ENCODE results near the gene MED6.

MED6 gene

DNA sequence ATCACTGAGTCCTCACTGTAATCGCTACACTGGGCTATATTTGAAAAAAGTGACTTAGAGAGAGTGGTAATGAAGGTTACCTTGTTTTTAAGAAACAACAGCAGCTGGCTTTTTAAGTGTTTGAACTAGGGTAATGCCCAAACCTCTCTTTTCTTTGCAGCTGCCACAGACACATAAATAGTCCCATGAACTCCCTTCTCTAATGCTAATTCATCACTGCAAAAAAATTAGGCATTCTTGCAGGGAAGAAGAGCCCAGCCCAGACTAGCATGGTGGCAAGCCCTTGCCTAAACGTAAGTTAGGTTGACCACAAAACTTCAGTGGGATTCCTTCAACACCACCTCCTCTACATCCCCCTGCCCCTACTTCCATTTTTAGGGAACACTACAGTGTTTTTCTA, 17.9 kb upstream of the MED6 start:
- no peak for TF ChIP-seq EZH2phosphoT487 (IDR thresholded peaks at IDR 0.05; ENCODE audit: low read length)
- TF ChIP-seq, protein P1, sequence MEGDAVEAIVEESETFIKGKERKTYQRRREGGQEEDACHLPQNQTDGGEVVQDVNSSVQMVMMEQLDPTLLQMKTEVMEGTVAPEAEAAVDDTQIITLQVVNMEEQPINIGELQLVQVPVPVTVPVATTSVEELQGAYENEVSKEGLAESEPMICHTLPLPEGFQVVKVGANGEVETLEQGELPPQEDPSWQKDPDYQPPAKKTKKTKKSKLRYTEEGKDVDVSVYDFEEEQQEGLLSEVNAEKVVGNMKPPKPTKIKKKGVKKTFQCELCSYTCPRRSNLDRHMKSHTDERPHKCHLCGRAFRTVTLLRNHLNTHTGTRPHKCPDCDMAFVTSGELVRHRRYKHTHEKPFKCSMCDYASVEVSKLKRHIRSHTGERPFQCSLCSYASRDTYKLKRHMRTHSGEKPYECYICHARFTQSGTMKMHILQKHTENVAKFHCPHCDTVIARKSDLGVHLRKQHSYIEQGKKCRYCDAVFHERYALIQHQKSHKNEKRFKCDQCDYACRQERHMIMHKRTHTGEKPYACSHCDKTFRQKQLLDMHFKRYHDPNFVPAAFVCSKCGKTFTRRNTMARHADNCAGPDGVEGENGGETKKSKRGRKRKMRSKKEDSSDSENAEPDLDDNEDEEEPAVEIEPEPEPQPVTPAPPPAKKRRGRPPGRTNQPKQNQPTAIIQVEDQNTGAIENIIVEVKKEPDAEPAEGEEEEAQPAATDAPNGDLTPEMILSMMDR (IDR thresholded peaks at IDR 0.05; ENCODE audit: low read length): no peak
- TF ChIP-seq EZH2 (optimal IDR thresholded peaks at IDR 0.05; ENCODE audit: low read depth, low read length): no peak
- Histone ChIP-seq H3K9ac (ENCODE audit: low read length) (no peak overlapping the region), H3K27ac (ENCODE audit: low read length) (no peak overlapping the region), H3K4me3 (ENCODE audit: low read length) (no peak overlapping the region), H3K27me3 (replicated peaks; ENCODE audit: insufficient read depth, low read length) (no peaks in the 10 kb centered on the region), H3K4me1 (ENCODE audit: low read length) (no peaks in the 10 kb centered on the region), H3K9me2 (replicated peaks; ENCODE audit: insufficient read depth, low read length) (no peaks in the 10 kb centered on the region), H3K9me3 (replicated peaks; ENCODE audit: insufficient read depth, low read length) (no peaks in the 10 kb centered on the region), H4K20me1 (ENCODE audit: insufficient read depth, low read length) (no peaks in the 10 kb centered on the region), H2AFZ (ENCODE audit: low read length) (no peak overlapping the region), H3F3A (ENCODE audit: insufficient read depth, low read length) (no peaks in the 10 kb centered on the region), H3K79me2 (ENCODE audit: low read length) (no peaks in the 10 kb centered on the region), H3K4me2 (ENCODE audit: low read depth, low read length) (no peak overlapping the region), H3K36me3 (replicated peaks; ENCODE audit: insufficient read depth, low read length) (no peaks in the 10 kb centered on the region)
- no peak for DNase-seq

DNA sequence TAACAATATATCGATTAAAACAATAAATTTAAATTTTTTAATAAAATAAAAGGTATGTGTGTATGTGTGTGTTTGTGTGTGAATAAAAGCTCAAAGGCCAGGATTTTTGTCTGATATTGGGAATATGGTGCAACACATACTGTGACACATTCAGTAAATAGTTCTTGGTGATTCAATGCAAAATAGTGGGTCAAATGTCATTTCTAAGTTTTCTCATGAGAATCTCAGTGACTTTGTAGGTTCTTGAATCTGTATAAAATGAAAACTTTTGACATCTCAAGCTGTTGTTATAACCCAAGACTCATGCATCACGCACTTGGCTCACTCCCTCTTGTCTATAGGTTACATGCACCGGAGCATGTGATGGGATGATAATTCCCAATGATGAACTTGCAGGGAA, 16.2 kb upstream of the MED6 start:
- Histone ChIP-seq H3K36me3 (replicated peaks; ENCODE audit: insufficient read depth, low read length) (no peaks in the 10 kb centered on the region), H3K9me3 (replicated peaks; ENCODE audit: insufficient read depth, low read length) (no peaks in the 10 kb centered on the region), H3K4me2 (ENCODE audit: low read depth, low read length) (no peak overlapping the region), H3F3A (ENCODE audit: insufficient read depth, low read length) (no peaks in the 10 kb centered on the region), H4K20me1 (ENCODE audit: insufficient read depth, low read length) (no peaks in the 10 kb centered on the region), H3K27me3 (replicated peaks; ENCODE audit: insufficient read depth, low read length) (no peaks in the 10 kb centered on the region), H2AFZ (ENCODE audit: low read length) (no peak overlapping the region), H3K4me3 (ENCODE audit: low read length) (no peak overlapping the region), H3K9ac (ENCODE audit: low read length) (no peak overlapping the region), H3K4me1 (ENCODE audit: low read length) (no peaks in the 10 kb centered on the region), H3K27ac (ENCODE audit: low read length) (no peak overlapping the region), H3K9me2 (replicated peaks; ENCODE audit: insufficient read depth, low read length) (no peaks in the 10 kb centered on the region), H3K79me2 (ENCODE audit: low read length) (no peaks in the 10 kb centered on the region)
- TF ChIP-seq EZH2 (optimal IDR thresholded peaks at IDR 0.05; ENCODE audit: low read depth, low read length) (no peak), EZH2phosphoT487 (IDR thresholded peaks at IDR 0.05; ENCODE audit: low read length) (no peak)
- TF ChIP-seq, protein P1 (IDR thresholded peaks at IDR 0.05; ENCODE audit: low read length): no peak
- DNase-seq: no peak

DNA sequence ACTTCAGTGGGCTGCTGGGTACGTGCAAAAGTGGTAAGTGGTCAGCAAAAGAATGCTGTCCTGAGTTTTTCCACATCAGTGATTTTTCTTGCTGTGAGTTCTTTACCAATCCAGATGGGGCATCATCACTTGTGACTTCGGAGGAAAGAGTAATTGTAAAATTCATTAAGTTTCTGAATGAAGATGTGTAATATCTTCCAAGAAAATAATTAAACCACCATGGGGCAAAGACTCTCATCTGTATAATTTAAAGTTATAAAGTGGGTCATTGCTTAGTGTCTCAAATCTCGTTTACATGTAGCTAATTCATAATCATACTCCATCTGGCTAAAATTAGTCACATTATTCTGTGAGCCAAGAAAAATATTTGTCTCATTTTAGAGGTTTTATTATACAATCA, 10.8 kb upstream of the MED6 start:
- DNase-seq: no peak
- no peaks in the 10 kb centered on the region for H3K79me2 ChIP-seq (ENCODE audit: low read length)
- no peaks in the 10 kb centered on the region for H3K36me3 ChIP-seq (replicated peaks; ENCODE audit: insufficient read depth, low read length)
- no peaks in the 10 kb centered on the region for H3K9me3 ChIP-seq (replicated peaks; ENCODE audit: insufficient read depth, low read length)
- H3K4me3 ChIP-seq (ENCODE audit: low read length): no peak overlapping the region
- no peak overlapping the region for H3K27ac ChIP-seq (ENCODE audit: low read length)
- H3K9me2 ChIP-seq (replicated peaks; ENCODE audit: insufficient read depth, low read length): no peaks in the 10 kb centered on the region
- H3K4me1 ChIP-seq (ENCODE audit: low read length): no peaks in the 10 kb centered on the region
- H4K20me1 ChIP-seq (ENCODE audit: insufficient read depth, low read length): no peaks in the 10 kb centered on the region
- H3K9ac ChIP-seq (ENCODE audit: low read length): no peak overlapping the region
- no peak overlapping the region for H3K4me2 ChIP-seq (ENCODE audit: low read depth, low read length)
- H2AFZ ChIP-seq (ENCODE audit: low read length): no peak overlapping the region
- no peaks in the 10 kb centered on the region for H3F3A ChIP-seq (ENCODE audit: insufficient read depth, low read length)
- no peaks in the 10 kb centered on the region for H3K27me3 ChIP-seq (replicated peaks; ENCODE audit: insufficient read depth, low read length)
- TF ChIP-seq EZH2phosphoT487 (IDR thresholded peaks at IDR 0.05; ENCODE audit: low read length) (no peak), EZH2 (optimal IDR thresholded peaks at IDR 0.05; ENCODE audit: low read depth, low read length) (no peak)
- TF ChIP-seq, protein P1 (IDR thresholded peaks at IDR 0.05; ENCODE audit: low read length): no peak

All from MM.1S (cell line).